ENCODE measurements around the gene PSMG4. TPM values are rescaled to one million over a fixed set of nuclear protein-coding genes. Genes with fewer than 3 reads are reported as not detected.
A peak's percentile ranks its signal among the peaks of the same experiment; 100 is the strongest.

Gene PSMG4
- total RNA-seq, 1 experiment from 2014 or later, result 27.0 TPM

DNA sequence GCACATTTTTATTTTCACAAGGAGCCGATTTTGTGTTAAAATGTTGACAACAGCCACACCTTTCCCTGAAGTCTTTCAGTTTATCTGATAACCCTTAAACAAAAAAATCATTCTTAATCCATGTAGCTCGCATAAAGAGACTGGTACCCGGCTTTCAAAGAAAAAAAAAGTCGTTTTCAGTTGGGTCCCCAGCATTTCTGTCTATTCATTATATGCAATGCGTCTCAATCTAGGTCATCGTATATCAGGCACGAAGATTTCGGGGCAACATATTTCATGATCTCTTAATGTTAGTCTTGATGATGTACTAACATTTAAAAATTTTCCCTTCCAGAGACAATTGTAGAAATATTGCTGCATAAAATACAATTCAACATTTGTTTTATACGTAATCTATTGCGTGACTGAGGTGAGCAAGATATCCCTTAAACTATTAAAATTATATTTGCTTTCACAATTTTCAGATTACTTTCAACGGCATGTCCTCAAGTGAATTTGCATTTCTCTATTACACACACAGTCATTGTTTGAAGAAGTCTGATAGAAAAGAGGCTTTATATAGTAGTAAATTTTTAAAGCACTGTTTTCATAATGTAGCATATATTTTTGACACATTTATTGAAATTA lies 28.4 kb upstream of the PSMG4 start:
- Histone ChIP-seq H3K27ac (ENCODE audit: low read length) (no peak overlapping the region), H3K4me1 (ENCODE audit: control insufficient read depth, insufficient read depth, low read length) (peaks cover 9% of the 10 kb centered on the region), H3K4me3 (ENCODE audit: low read depth in 2 of 2, low read length in 2 of 2) (peak overlapping the region in 1 of 2 experiments; percentile 61; a peak in 1 of 4 replicates), H3K36me3 (ENCODE audit: control insufficient read depth, insufficient read depth, low read length) (no peaks in the 10 kb centered on the region), H3K9me3 (ENCODE audit: control insufficient read depth, insufficient read depth, low read depth, low read length) (no peaks in the 10 kb centered on the region), H3K27me3 (ENCODE audit: control insufficient read depth, insufficient read depth, low read length) (peaks cover 6% of the 10 kb centered on the region)
- ChIA-PET POLR2A (interaction anchor here (0.6 kb wide), 1 partner anchor 56 kb away, joined by 4 read pairs; no protein-coding TSS in a partner anchor), CTCF (interaction anchor here (0.7 kb wide), 1 partner anchor 106 kb away, joined by 5 read pairs; no protein-coding TSS in a partner anchor)
- BruUV-seq (replicated peaks), result no TSS peak
- in situ Hi-C loops (cut with HindIII; ENCODE audit: low pct_unique_long_range_greater_than_20kb, low sequenced_read_pairs) (no loop called here), intact Hi-C loops (cut with micrococcal nuclease; ENCODE audit: unreplicated experiment) (loop anchor here (10.0 kb wide), 1 partner anchor 66 kb away; no protein-coding TSS in a partner anchor)
- ATAC-seq, result no peak
- no peak for DNase-seq (ENCODE audit: low read depth, low spot score)
- TF ChIP-seq, protein P1, sequence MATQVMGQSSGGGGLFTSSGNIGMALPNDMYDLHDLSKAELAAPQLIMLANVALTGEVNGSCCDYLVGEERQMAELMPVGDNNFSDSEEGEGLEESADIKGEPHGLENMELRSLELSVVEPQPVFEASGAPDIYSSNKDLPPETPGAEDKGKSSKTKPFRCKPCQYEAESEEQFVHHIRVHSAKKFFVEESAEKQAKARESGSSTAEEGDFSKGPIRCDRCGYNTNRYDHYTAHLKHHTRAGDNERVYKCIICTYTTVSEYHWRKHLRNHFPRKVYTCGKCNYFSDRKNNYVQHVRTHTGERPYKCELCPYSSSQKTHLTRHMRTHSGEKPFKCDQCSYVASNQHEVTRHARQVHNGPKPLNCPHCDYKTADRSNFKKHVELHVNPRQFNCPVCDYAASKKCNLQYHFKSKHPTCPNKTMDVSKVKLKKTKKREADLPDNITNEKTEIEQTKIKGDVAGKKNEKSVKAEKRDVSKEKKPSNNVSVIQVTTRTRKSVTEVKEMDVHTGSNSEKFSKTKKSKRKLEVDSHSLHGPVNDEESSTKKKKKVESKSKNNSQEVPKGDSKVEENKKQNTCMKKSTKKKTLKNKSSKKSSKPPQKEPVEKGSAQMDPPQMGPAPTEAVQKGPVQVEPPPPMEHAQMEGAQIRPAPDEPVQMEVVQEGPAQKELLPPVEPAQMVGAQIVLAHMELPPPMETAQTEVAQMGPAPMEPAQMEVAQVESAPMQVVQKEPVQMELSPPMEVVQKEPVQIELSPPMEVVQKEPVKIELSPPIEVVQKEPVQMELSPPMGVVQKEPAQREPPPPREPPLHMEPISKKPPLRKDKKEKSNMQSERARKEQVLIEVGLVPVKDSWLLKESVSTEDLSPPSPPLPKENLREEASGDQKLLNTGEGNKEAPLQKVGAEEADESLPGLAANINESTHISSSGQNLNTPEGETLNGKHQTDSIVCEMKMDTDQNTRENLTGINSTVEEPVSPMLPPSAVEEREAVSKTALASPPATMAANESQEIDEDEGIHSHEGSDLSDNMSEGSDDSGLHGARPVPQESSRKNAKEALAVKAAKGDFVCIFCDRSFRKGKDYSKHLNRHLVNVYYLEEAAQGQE (IDR thresholded peaks at IDR 0.05; ENCODE audit: insufficient read depth in 1 of 2, low read depth in 2 of 2, low read length in 1 of 2), result no peak
- no peak for TF ChIP-seq SIN3A (IDR thresholded peaks at IDR 0.05; ENCODE audit: borderline replicate concordance, insufficient read depth, low read depth, low read length)

DNA sequence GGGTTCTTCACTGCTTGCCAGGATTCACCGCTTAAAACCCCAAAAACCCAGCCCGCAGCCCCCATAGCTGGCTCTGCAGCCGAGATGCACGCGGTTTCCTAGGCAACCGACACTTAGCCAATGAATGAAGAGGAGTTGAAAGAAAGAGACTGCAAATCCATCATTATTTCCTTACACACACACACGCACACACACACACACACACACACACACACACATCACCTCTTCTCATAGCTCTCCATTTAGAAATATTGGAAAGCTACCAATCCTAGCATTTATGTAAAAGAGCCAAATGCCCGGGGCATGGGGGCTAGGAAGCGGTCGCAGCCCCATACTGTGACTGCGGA lies 27.9 kb upstream of the PSMG4 start:
- no peak for DNase-seq (ENCODE audit: low read depth, low spot score)
- in situ Hi-C loops (cut with HindIII; ENCODE audit: low pct_unique_long_range_greater_than_20kb, low sequenced_read_pairs), result no loop called here
- POLR2A ChIA-PET, result interaction anchor here (0.6 kb wide), 1 partner anchor 57 kb away, joined by 4 read pairs; no protein-coding TSS in a partner anchor
- CTCF ChIA-PET, result interaction anchor here (0.7 kb wide), 1 partner anchor 107 kb away, joined by 5 read pairs; no protein-coding TSS in a partner anchor
- TF ChIP-seq, protein P1 (IDR thresholded peaks at IDR 0.05; ENCODE audit: insufficient read depth in 1 of 2, low read depth in 2 of 2, low read length in 1 of 2), result no peak
- no peak for TF ChIP-seq POLR2AphosphoS5 (IDR thresholded peaks at IDR 0.05; ENCODE audit: low read depth, low read length)
- TF ChIP-seq, protein P2, sequence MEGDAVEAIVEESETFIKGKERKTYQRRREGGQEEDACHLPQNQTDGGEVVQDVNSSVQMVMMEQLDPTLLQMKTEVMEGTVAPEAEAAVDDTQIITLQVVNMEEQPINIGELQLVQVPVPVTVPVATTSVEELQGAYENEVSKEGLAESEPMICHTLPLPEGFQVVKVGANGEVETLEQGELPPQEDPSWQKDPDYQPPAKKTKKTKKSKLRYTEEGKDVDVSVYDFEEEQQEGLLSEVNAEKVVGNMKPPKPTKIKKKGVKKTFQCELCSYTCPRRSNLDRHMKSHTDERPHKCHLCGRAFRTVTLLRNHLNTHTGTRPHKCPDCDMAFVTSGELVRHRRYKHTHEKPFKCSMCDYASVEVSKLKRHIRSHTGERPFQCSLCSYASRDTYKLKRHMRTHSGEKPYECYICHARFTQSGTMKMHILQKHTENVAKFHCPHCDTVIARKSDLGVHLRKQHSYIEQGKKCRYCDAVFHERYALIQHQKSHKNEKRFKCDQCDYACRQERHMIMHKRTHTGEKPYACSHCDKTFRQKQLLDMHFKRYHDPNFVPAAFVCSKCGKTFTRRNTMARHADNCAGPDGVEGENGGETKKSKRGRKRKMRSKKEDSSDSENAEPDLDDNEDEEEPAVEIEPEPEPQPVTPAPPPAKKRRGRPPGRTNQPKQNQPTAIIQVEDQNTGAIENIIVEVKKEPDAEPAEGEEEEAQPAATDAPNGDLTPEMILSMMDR (IDR thresholded peaks at IDR 0.05), result no peak
- TF ChIP-seq TCF7L2 (IDR thresholded peaks at IDR 0.05; ENCODE audit: low read depth, low read length), result no peak
- no peak for TF ChIP-seq SIN3A (IDR thresholded peaks at IDR 0.05; ENCODE audit: borderline replicate concordance, insufficient read depth, low read depth, low read length)
- no peak; the same call in 1 of the 2 replicates for ATAC-seq
- BruUV-seq (replicated peaks), result no TSS peak
- Histone ChIP-seq H3K4me3 (ENCODE audit: low read depth in 2 of 2, low read length in 2 of 2) (peak overlapping the region; percentile 61 to 78), H3K27me3 (ENCODE audit: control insufficient read depth, insufficient read depth, low read length) (peaks cover 6% of the 10 kb centered on the region), H3K36me3 (ENCODE audit: control insufficient read depth, insufficient read depth, low read length) (no peaks in the 10 kb centered on the region), H3K4me1 (ENCODE audit: control insufficient read depth, insufficient read depth, low read length) (peaks cover 9% of the 10 kb centered on the region), H3K27ac (ENCODE audit: low read length) (no peak overlapping the region; the same call in 1 of the 2 replicates), H3K9me3 (ENCODE audit: control insufficient read depth, insufficient read depth, low read depth, low read length) (no peaks in the 10 kb centered on the region)
- intact Hi-C loops (cut with micrococcal nuclease; ENCODE audit: unreplicated experiment), result loop anchor here (10.0 kb wide), 1 partner anchor 66 kb away; no protein-coding TSS in a partner anchor
